Transverse colon (tissue), 4 donors: Measurements from ENCODE around the gene NXPH1. TPM values are rescaled to one million over a fixed set of nuclear protein-coding genes. Genes with fewer than 3 reads are reported as not detected.

Experiments used
- DNase-seq: peaks from one replicate; pipeline ENCODE4 v3.0.0-alpha.2; 2019
- H3K27ac ChIP-seq, 4 donors: fragments of 200-600 bp; sonication (generic); 2 replicates each; pipeline ENCODE4 v1.5.1; 2016 to 2018; ENCODE audit warnings: inconsistent platforms in 4 of 4
- H3K27me3 ChIP-seq: fragments of 200-600 bp; sonication (generic); 2 replicates; pipeline ENCODE4 v1.5.1; 2017; ENCODE audit warnings: inconsistent platforms
- H3K36me3 ChIP-seq, 4 donors: fragments of 200-600 bp; sonication (generic); 2 replicates each; pipeline ENCODE4 v1.5.1; 2017 to 2019; ENCODE audit warnings: inconsistent platforms in 4 of 4
- H3K4me1 ChIP-seq, 4 donors: fragments of 200-600 bp; sonication (generic); 2 replicates each; pipeline ENCODE4 v1.5.1; 2017 to 2020; ENCODE audit warnings: inconsistent platforms in 4 of 4
- H3K4me3 ChIP-seq, 4 donors: fragments of 200-600 bp; sonication (generic); 1 replicate in 1 of 4; 2 replicates in 3 of 4; pipeline versions ENCODE4 v1.5.1 to v1.6.1; 2017 to 2019; ENCODE audit warnings: inconsistent platforms in 4 of 4
- H3K9me3 ChIP-seq, 2 donors: fragments of 200-600 bp; sonication (generic); 2 replicates each; pipeline ENCODE4 v1.5.1; 2017 to 2019; ENCODE audit warnings: inconsistent platforms in 2 of 2
- CTCF ChIP-seq, 5 experiments: fragments of 200-600 bp in 3 of 5; fragments of 450-650 bp in 2 of 5; sonication (generic) in 3 of 5; IDR thresholded peaks; 1 replicate in 2 of 5; 2 replicates in 3 of 5; pipeline ENCODE4 v1.5.1; 2016 to 2017; ENCODE audit warnings: antibody characterized with exemption in 5 of 5, inconsistent platforms in 3 of 5, mild to moderate bottlenecking in 2 of 5, moderate library complexity in 1 of 5
- EP300 ChIP-seq: sonication (generic); formaldehyde crosslinking; IDR thresholded peaks from one replicate; pipeline ENCODE4 v1.6.1; 2017; ENCODE audit warnings: antibody characterized with exemption, low read depth
- POLR2A ChIP-seq: fragments of 450-650 bp; IDR thresholded peaks from one replicate; pipeline ENCODE4 v1.6.1; 2016; ENCODE audit warnings: antibody characterized with exemption, mild to moderate bottlenecking, moderate library complexity
- POLR2AphosphoS5 ChIP-seq, 3 donors: sonication (generic); formaldehyde crosslinking; IDR thresholded peaks; one replicate each; pipeline ENCODE4 v1.6.1; 2016; ENCODE audit warnings: antibody characterized with exemption in 3 of 3
- WGBS, 2 donors: methylation state at CpG; one replicate each; pipeline ENCODE4 v1.1.5; 2018; ENCODE audit warnings: low coverage in 1 of 2; 5-methylcytosine and 5-hydroxymethylcytosine counted together
- in situ Hi-C, 4 donors: fragments of 200-750 bp; cut with MboI; loops; one replicate each; pipeline versions ENCODE4 v1.15.0 to v1.15.1; 2017; ENCODE audit warnings: low sequenced_read_pairs in 3 of 4, low pct_ligation_motif_present in 1 of 4, low pct_unique_long_range_greater_than_20kb in 1 of 4
- intact Hi-C: fragments of 100-400 bp; cut with DNase I; formaldehyde crosslinking; loops from one replicate; pipeline ENCODE4 v1.15.1; 2023; ENCODE audit warnings: low total_unique reads
- total RNA-seq, 4 donors: library from RNA; depleted of rRNA; stranded (reverse); fragments of >200 nt; gene quantifications; one replicate each; pipeline ENCODE4 v1.1.0, GENCODE V29; 2016

NXPH1 gene
- total RNA-seq, 4 donors from 2014 or later, result not detected

GRCh38 chr7:8396294-8396693 is 37.1 kb upstream of the NXPH1 start:
- intact Hi-C loops (no loop called here), in situ Hi-C loops (loop anchor here in 1 of 4 donors (25.0 kb wide), 1 partner anchor 1991 kb away; no protein-coding TSS in a partner anchor)
- no peaks in the 10 kb centered on the region for H3K9me3 ChIP-seq
- no peaks in the 10 kb centered on the region for H3K36me3 ChIP-seq
- H3K4me3 ChIP-seq, result no peak overlapping the region
- TF ChIP-seq EP300 (no peak), POLR2AphosphoS5 (IDR thresholded peaks at IDR 0.05) (no peak), CTCF (IDR thresholded peaks at IDR 0.05) (no peak)
- 39 to 62% methylated on average over 3 to 5 of the region's 5 CpGs for WGBS, 2 donors
- no peaks in the 10 kb centered on the region for H3K27me3 ChIP-seq
- no peak for DNase-seq
- no peaks in the 10 kb centered on the region for H3K4me1 ChIP-seq
- no peak overlapping the region for H3K27ac ChIP-seq

GRCh38 chr7:8408871-8409270 is 24.5 kb upstream of the NXPH1 start:
- in situ Hi-C loops (loop anchor here in 1 of 4 donors (25.0 kb wide), 1 partner anchor 2003 kb away; no protein-coding TSS in a partner anchor), intact Hi-C loops (no loop called here)
- no peaks in the 10 kb centered on the region for H3K27me3 ChIP-seq
- TF ChIP-seq CTCF (IDR thresholded peaks at IDR 0.05) (no peak), POLR2A (no peak), EP300 (no peak), POLR2AphosphoS5 (IDR thresholded peaks at IDR 0.05) (no peak)
- no peak overlapping the region for H3K4me3 ChIP-seq
- H3K36me3 ChIP-seq, result no peaks in the 10 kb centered on the region
- H3K4me1 ChIP-seq, result no peaks in the 10 kb centered on the region
- H3K9me3 ChIP-seq, result no peaks in the 10 kb centered on the region
- WGBS, 2 donors, result 92 to 100% methylated on average over 1 of the region's 1 CpG
- no peak for DNase-seq
- no peak overlapping the region for H3K27ac ChIP-seq

GRCh38 chr7:8411103-8411502 is 22.3 kb upstream of the NXPH1 start:
- DNase-seq, result no peak
- Histone ChIP-seq H3K4me3 (no peak overlapping the region), H3K9me3 (no peaks in the 10 kb centered on the region), H3K27me3 (no peaks in the 10 kb centered on the region), H3K4me1 (no peaks in the 10 kb centered on the region), H3K36me3 (no peaks in the 10 kb centered on the region), H3K27ac (no peak overlapping the region)
- in situ Hi-C loops (loop anchor here in 3 of 4 donors (10.0 to 25.0 kb wide), 2 partner anchors 2001 to 2004 kb away; no protein-coding TSS in a partner anchor), intact Hi-C loops (no loop called here)
- WGBS, 2 donors, result 50 to 68% methylated on average over 1 of the region's 1 CpG
- TF ChIP-seq EP300 (no peak), CTCF (IDR thresholded peaks at IDR 0.05) (no peak), POLR2A (no peak), POLR2AphosphoS5 (IDR thresholded peaks at IDR 0.05) (no peak)

GRCh38 chr7:8413600-8413999 is 19.8 kb upstream of the NXPH1 start:
- intact Hi-C loops, result no loop called here
- no peak overlapping the region for H3K27ac ChIP-seq
- no peaks in the 10 kb centered on the region for H3K9me3 ChIP-seq
- H3K27me3 ChIP-seq, result no peaks in the 10 kb centered on the region
- H3K36me3 ChIP-seq, result no peaks in the 10 kb centered on the region
- no peak overlapping the region for H3K4me3 ChIP-seq
- in situ Hi-C loops, result loop anchor here in 3 of 4 donors (10.0 to 25.0 kb wide), 2 partner anchors 1999 to 2001 kb away; no protein-coding TSS in a partner anchor
- DNase-seq, result no peak
- 59 to 64% methylated on average over 3 to 4 of the region's 4 CpGs for WGBS, 2 donors
- TF ChIP-seq POLR2A, result no peak
- no peak for TF ChIP-seq POLR2AphosphoS5 (IDR thresholded peaks at IDR 0.05)
- no peak for TF ChIP-seq EP300
- TF ChIP-seq CTCF (IDR thresholded peaks at IDR 0.05), result no peak
- no peaks in the 10 kb centered on the region for H3K4me1 ChIP-seq
